C4-2B (cell line): Measurements from ENCODE around the gene SUMO4.

Source experiments
- H3K27ac ChIP-seq: fragments of 450-650 bp; 2 replicates; pipeline ENCODE4 v1.5.1; 2017
- CTCF ChIP-seq: fragments of 450-650 bp; conservative IDR thresholded peaks from 2 replicates; pipeline ENCODE4 v1.5.1; 2017; ENCODE audit warnings: mild to moderate bottlenecking
- ZFX ChIP-seq: fragments of 450-650 bp; IDR thresholded peaks from 2 replicates; pipeline ENCODE4 v1.6.1; 2017

SUMO4 gene

GRCh38 chr6:149446791-149447376 lies 46.8 kb downstream of the SUMO4 start:
- TF ChIP-seq ZFX: no peak
- no peak for TF ChIP-seq CTCF
- no peak overlapping the region for H3K27ac ChIP-seq

- H3K27ac ChIP-seq: no peak overlapping the region
- TF ChIP-seq CTCF (no peak), ZFX (no peak)
Measured at GRCh38 chr6:149448821-149449453, 48.9 kb downstream of the SUMO4 start.

GRCh38 chr6:149449831-149450678 lies 50.0 kb downstream of the SUMO4 start:
- TF ChIP-seq ZFX: no peak
- TF ChIP-seq CTCF: no peak
- no peak overlapping the region for H3K27ac ChIP-seq
